Epithelial cell of prostate (primary cell): ENCODE data around the gene BRICD5.

Experiments used
- DNase-seq: peaks from one replicate; pipeline ENCODE4 v3.0.0-alpha.2; 2011; ENCODE audit warnings: low read depth, low spot score
- H3K27ac ChIP-seq: fragments of 450-650 bp; 2 replicates; pipeline ENCODE4 v1.5.1; 2017; ENCODE audit warnings: mild to moderate bottlenecking

The BRICD5 gene

DNA sequence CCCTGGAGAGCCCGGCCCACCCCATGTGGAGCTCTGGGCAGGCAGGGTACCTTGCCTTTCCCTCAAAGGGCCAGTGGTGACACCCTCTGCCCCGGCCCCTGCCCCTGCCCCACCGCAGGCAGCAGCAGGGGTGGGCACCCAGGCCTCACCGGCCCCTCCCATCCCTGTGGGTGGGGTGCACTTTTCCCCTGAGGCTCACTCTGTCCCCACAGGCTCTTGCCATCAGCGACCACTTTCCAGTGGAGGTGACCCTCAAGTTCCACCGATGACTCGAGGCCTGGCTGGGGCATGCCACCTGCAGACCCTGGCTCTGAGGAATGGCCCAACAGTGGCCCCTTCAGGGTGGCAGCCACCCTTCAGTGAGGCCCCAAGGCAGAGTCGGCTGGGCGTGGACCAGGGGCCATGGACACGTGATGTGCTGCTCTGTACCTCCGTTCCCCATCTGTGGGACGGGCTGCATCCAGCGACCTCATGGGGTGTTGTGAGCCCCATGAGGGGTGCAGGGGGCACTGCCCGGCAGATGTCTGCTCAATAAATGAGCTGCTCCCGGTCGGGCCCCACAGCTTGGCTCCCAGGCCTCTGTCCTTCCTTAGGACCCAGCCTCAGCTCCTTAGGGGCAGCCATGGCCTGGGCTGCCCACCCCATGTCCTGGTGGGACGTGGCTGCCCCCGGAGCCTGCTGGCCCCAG lies 27.6 kb upstream of the BRICD5 start:
- no peak for DNase-seq
- no peak overlapping the region for H3K27ac ChIP-seq

- no peak overlapping the region for H3K27ac ChIP-seq
- no peak for DNase-seq
These were observed 27.0 kb upstream of the BRICD5 start for GRCh38 chr16:2237493-2238149.

DNA sequence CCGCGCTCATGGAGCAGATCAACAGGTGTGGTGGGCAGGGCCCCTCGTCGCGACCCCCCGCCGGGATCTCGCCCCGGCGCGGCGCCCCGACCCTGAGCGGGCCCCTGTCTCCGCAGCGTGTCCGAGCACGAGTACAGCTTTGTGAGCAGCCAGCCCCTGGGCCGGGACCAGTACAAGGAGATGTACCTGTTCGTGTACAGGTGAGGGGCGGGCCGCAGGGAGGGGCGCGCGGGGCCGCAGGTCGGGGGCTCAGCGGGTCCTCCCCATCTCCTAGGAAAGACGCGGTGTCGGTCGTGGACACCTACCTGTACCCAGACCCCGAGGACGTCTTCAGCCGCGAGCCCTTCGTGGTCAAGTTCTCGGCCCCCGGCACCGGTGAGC lies 26.4 kb upstream of the BRICD5 start:
- DNase-seq = no peak
- no peak overlapping the region for H3K27ac ChIP-seq

DNA sequence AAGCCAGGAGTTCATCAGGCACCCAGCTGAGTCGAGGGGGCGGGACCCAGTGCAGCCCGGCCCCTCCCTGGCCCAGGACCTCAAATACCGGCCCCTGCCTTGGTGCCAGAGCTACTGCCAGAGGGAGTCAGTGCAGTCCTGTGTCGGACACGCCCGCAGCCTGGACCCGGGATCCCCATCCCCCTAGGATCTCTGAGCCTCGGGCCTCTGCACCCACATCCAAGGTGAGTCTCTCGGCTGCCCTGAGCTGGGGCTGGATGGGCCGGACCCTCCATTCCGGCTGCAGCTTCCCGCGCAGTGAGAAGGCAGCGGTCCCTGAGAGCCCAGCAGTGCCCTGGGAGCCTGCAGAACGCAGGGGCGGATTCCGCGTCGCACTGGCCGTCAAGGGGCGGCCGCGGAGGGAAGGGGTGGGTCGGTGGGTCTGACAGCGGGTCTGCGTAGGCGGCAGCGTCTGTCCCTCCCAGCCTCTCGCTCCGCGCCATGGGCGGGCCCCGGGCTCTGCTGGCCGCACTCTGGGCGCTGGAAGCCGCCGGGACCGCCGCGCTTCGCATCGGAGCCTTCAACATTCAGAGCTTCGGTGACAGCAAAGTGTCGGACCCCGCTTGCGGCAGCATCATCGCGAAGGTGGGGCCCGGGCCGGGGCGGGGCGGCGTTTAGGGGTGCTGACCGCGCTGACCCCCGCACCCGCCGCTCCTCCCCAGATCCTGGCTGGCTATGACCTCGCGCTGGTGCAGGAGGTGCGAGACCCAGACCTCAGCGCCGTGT lies 25.9 kb upstream of the BRICD5 start, which contains the start of gene DNASE1L2:
Gene DNASE1L2 (plus strand): TSS at position 108 of the 765 bp plus-strand sequence. CDS start 373 bp downstream, at position 481.
- DNase-seq = no peak
- H3K27ac ChIP-seq = no peak within 1 kb of the TSS

- no peak overlapping the region for H3K27ac ChIP-seq
- no peak for DNase-seq
These were observed 25.2 kb upstream of the BRICD5 start for GRCh38 chr16:2235695-2236336.

DNA sequence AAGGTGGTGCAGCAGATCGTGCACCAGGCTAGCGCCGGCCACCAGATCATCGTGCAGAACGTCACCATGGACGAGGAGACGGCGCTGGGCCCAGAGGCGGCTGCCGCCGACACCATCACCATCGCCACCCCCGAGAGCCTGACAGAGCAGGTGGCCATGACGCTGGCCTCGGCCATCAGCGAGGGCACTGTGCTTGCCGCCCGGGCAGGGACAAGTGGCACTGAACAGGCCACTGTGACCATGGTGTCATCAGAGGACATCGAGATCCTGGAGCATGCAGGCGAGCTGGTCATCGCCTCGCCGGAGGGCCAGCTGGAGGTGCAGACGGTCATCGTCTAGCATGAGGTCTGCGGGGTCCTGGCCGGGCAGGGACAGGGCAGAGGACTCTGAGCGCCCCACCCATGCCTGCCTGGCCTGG lies 24.6 kb upstream of the BRICD5 start:
- H3K27ac ChIP-seq = no peak overlapping the region
- DNase-seq = no peak

GRCh38 chr16:2234813-2235170 lies 24.1 kb upstream of the BRICD5 start:
- no peak for DNase-seq
- no peak overlapping the region for H3K27ac ChIP-seq

- H3K27ac ChIP-seq = no peak overlapping the region
- no peak for DNase-seq
These were observed 23.5 kb upstream of the BRICD5 start for GRCh38 chr16:2233872-2234812.

DNA sequence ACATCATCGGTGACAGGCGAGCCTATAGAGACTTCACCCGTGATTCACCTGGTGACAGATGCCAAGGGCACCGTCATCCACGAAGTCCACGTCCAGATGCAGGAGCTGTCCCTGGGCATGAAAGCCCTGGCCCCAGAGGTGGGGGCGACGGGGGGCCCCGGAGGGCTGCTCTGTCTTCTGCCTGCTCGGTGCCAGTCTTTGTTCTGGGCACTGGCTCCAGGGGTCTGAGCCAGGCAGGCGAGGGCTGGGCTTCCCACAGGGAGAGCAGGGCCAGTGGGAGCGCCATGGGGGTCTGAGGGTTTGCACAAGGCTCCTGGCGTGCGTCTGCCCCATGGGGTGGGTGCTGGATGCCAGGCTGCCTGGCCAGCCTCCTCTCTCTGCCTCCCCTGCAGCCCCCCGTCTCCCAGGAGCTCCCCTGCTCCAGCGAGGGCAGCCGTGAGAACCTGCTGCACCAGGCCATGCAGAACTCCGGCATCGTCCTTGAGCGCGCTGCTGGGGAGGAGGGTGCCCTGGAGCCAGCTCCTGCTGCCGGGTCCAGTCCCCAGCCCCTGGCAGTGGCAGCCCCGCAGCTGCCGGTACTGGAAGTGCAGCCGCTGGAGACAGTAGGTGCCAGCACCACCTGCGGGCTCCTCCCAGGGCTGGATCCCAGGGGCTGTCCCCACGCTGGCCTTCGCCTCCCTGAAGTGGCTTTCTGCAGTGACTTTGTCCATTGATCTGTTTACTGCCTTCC lies 22.5 kb upstream of the BRICD5 start:
- H3K27ac ChIP-seq = no peak overlapping the region

GRCh38 chr16:2232094-2232990 lies 21.7 kb upstream of the BRICD5 start:
- no peak for DNase-seq
- H3K27ac ChIP-seq = no peak overlapping the region

More for the DNA sequence above, 22.5 kb upstream of the BRICD5 start:
- DNase-seq = no peak

DNA sequence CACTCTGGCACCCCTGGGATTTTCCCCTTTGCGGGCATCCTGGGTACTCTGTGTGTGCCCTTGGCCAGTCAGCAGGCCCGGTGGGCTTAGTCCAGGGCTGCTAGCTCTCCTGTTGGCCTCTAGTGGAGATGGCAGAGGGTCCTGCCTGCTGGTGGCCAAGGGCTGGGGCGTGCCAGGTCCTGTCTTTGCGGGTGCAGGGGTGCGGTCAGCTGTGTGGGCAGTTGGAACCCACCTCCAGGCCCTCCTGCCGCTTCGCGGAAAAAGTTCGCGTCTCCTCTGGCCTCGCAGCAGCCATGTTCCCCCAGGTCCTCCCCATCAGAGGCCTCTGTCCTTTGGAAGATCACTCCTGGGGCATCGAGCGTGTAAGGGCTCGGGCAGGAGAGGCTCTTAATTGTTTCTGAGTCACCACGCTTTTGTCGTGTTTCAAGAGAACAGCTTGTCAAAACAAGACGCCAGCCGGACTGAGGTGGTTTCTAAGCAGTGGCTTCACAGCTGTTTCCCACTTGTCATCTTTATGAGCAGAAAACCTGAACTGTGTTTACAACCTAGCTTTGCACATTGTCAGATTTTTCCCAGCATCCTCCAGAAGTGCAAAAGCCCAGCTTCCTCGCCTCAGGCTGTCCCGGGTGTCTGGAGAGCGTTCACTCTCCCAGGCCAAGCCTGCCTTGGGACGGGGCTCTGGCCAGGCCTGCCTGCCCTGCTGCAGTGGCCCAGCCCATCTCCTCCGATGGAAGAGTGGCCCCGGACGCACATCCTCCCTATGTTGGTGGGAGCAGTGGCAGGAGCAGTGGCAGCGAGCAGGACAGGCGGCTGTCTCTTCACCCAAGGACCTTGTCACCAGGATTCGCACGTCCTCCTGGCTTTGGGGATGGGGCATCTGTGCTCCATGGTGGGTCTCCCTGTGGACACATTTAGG lies 20.6 kb upstream of the BRICD5 start:
- peak; percentile 37 for DNase-seq
- no peak overlapping the region for H3K27ac ChIP-seq

DNA sequence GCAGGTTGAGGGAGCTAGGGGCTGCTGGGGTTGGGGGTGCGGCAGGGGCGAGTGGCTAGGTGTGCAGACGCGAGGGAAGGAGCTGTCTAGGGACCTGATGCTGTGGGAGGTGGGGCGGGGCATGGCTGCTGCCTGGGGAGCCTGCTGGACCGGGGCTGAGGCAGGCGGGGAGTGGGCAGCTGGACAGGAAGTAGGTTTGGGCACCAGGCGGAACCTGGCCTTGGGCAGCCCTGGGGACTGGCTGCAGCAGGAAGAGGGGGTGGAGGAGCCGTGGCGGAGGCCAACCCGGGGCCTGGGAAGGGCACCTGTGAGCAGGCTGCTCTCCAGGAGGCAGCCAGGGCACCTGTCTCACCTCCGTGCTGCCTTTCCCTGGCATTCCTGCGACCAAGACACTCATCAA lies 19.7 kb upstream of the BRICD5 start:
- no peak overlapping the region for H3K27ac ChIP-seq
- DNase-seq = no peak

DNA sequence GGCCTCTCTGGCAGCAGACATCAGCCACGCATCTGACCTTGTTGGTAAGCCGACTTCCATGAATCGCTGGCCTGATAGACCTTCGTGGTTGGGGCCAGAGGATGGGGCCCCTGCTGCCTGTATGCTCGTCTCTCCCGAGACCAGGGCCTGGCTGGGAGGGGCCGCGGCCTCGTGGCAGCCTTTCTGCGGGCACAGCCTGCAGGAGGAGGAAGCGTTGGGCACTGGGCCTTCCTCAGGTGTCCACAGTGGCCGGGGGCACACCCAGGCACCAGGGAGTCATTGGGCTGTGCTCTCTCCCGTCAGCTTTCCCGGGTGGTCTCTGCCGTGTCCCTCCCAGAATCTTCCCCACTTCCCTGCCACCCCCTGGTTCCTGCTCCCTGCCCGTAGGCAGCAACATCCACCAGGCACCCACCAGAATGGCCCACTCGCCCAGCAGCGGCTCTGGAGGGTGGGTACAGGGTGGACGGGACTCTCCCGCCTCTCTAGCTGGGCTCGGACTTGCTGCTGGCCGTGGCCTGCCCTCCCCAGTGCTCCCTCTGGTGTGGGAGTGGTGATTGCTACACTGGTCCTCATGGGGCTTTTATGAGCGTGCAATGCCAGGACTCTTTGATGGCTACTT lies 19.1 kb upstream of the BRICD5 start:
- no peak overlapping the region for H3K27ac ChIP-seq
- no peak for DNase-seq

DNA sequence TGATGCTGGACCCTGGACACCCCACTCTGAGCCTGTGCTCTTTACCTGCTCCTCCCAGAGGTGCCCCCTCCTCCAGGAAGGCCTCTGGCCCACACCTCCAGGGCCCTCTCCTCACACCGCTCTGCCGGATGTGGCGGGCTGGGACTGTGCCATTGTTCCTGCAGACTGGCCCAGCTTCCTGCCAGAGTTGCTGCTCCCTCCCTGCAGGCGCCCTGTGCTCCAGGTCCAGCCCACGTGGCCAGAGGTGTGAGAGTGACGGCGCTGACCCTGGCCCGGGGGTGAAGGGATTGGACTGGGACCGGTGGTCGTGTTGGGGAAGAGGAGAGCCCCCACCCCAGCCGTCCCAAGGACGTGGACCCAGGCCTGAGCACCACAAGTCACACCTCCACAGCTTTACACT lies 18.4 kb upstream of the BRICD5 start:
- no peak overlapping the region for H3K27ac ChIP-seq
- no peak for DNase-seq

- no peak overlapping the region for H3K27ac ChIP-seq
- no peak for DNase-seq
These were observed 17.6 kb upstream of the BRICD5 start for GRCh38 chr16:2228161-2228824.

DNA sequence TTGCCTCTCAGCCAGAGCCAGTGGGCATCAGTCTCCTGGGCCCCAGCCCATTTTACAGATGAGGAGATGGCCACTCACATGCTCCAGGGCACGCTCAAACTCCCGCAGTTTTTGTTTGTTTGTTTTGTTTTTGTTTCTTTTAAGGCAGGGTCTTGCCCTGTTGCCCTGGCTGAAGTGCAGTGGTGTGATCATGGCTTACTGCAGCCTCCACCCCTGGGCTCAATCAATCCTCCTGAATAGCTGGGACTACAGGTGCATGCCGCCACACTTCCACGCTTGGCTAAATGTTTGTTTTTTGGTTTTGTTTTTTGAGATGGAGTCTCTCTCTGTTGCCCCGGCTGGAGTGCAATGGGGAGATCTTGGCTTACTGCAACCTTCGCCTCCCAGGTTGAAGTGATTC lies 16.3 kb upstream of the BRICD5 start:
- no peak overlapping the region for H3K27ac ChIP-seq
- no peak for DNase-seq
